Measurements from ENCODE around the gene ADGRA1.

The ADGRA1 gene

GRCh38 chr10:133094286-133094685 lies 6.6 kb downstream of the ADGRA1 start:
- no peak for TF ChIP-seq ZNF8 (CRISPR knock-in tag; IDR thresholded peaks at IDR 0.05)
- TF ChIP-seq ZNF70 (CRISPR knock-in tag; IDR thresholded peaks at IDR 0.05), result no peak
- TF ChIP-seq PATZ1 (CRISPR knock-in tag; IDR thresholded peaks at IDR 0.05; ENCODE audit: borderline replicate concordance), result no peak
- TF ChIP-seq ZFP3 (CRISPR knock-in tag; IDR thresholded peaks at IDR 0.05), result no peak
- TF ChIP-seq RARB (CRISPR knock-in tag; IDR thresholded peaks at IDR 0.05), result no peak
- no peak for TF ChIP-seq ZC3H10 (CRISPR knock-in tag; IDR thresholded peaks at IDR 0.05)
- TF ChIP-seq ARNTL (CRISPR knock-in tag; IDR thresholded peaks at IDR 0.05; ENCODE audit: borderline replicate concordance, low read depth), result no peak
- no peak for TF ChIP-seq TOX (CRISPR knock-in tag; IDR thresholded peaks at IDR 0.05; ENCODE audit: borderline replicate concordance)
- TF ChIP-seq SNAI2 (CRISPR knock-in tag; IDR thresholded peaks at IDR 0.05), result no peak
- TF ChIP-seq OSR1 (CRISPR knock-in tag; IDR thresholded peaks at IDR 0.05), result no peak
- no peak for TF ChIP-seq CSDC2 (CRISPR knock-in tag; IDR thresholded peaks at IDR 0.05)
- no peak for TF ChIP-seq CSRNP3 (CRISPR knock-in tag; IDR thresholded peaks at IDR 0.05)
- no peak for TF ChIP-seq POU6F1 (CRISPR knock-in tag; IDR thresholded peaks at IDR 0.05; ENCODE audit: borderline replicate concordance, low read depth)
- no peak for TF ChIP-seq ZNF565 (CRISPR knock-in tag; conservative IDR thresholded peaks at IDR 0.05; ENCODE audit: low read depth)
- no peak for TF ChIP-seq ISL1 (CRISPR knock-in tag; IDR thresholded peaks at IDR 0.05)
- no peak for TF ChIP-seq PPARA (CRISPR knock-in tag; IDR thresholded peaks at IDR 0.05; ENCODE audit: borderline replicate concordance)
- no peak for TF ChIP-seq GLIS3 (CRISPR knock-in tag; IDR thresholded peaks at IDR 0.05)
- TF ChIP-seq TSHZ2 (CRISPR knock-in tag; IDR thresholded peaks at IDR 0.05), result no peak
- TF ChIP-seq CREB5 (CRISPR knock-in tag; IDR thresholded peaks at IDR 0.05; ENCODE audit: low read depth), result no peak
- TF ChIP-seq ZFP30 (CRISPR knock-in tag; IDR thresholded peaks at IDR 0.05), result no peak
- ATAC-seq, result no peak

GRCh38 chr10:133094866-133095265 lies 7.1 kb downstream of the ADGRA1 start:
- TF ChIP-seq PPARA (CRISPR knock-in tag; IDR thresholded peaks at IDR 0.05; ENCODE audit: borderline replicate concordance), result no peak
- no peak for TF ChIP-seq BACH2 (CRISPR knock-in tag; IDR thresholded peaks at IDR 0.05; ENCODE audit: borderline replicate concordance)
- TF ChIP-seq POU6F1 (CRISPR knock-in tag; IDR thresholded peaks at IDR 0.05; ENCODE audit: borderline replicate concordance, low read depth), result no peak
- no peak for TF ChIP-seq TOX (CRISPR knock-in tag; IDR thresholded peaks at IDR 0.05; ENCODE audit: borderline replicate concordance)
- TF ChIP-seq ZFP30 (CRISPR knock-in tag; IDR thresholded peaks at IDR 0.05), result no peak
- TF ChIP-seq CREB5 (CRISPR knock-in tag; IDR thresholded peaks at IDR 0.05; ENCODE audit: low read depth), result no peak
- TF ChIP-seq ZNF8 (CRISPR knock-in tag; IDR thresholded peaks at IDR 0.05), result no peak
- TF ChIP-seq RARB (CRISPR knock-in tag; IDR thresholded peaks at IDR 0.05), result no peak
- TF ChIP-seq CSDC2 (CRISPR knock-in tag; IDR thresholded peaks at IDR 0.05), result no peak
- no peak for TF ChIP-seq OSR1 (CRISPR knock-in tag; IDR thresholded peaks at IDR 0.05)
- TF ChIP-seq CSRNP3 (CRISPR knock-in tag; IDR thresholded peaks at IDR 0.05), result no peak
- ATAC-seq, result no peak
